HG03521 (cell line): ENCODE results near the gene G6PD.

Experiments used
- ATAC-seq: cut with Tn5 transposase; IDR thresholded peaks from one replicate; pipeline ENCODE4 v1.9.1; 2021; ENCODE audit warnings: mild to moderate bottlenecking, moderate library complexity; ENCODE audit not compliant: unreplicated experiment

G6PD gene

GRCh38 chrX:154488336-154489075 is 58.1 kb downstream of the G6PD start:
- no peak for ATAC-seq

DNA sequence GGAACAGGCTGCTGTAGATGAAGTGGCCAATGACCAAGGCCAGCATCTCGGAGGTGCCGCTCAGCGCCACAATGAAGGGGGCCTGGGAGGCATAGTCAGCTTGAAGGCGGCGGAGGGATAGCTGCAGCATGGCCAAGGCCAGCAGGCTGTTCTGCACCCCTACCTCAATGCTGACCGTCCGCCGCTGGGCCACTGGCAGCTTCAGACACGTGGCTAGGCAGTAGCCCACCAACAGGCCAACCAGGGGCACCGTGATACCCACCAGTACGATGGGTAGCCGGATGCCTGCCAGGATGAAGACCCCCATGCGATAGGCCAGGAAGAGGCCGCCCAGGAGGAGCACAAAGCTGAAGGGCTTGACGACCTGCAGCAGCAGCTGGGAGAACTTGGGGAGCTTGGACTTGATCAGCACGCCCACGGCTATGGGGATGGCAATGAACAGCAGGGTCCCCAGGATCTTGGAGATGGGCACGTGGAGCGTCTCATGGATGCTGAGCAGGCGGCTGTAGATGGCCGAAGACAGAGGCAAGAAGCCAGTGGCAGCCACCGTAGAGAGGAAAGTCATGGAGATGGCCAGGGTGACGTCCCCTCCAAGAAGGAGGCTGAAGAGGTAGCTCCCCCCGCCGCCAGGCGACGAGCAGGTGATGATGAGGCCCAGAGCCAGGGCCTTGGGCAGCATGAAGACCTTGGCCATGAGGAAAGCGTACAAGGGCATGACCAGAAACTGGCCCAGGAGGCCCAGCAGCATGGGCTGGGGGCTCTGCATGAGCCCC is 58.9 kb downstream of the G6PD start:
- no peak for ATAC-seq

GRCh38 chrX:154486396-154487207 is 60.0 kb downstream of the G6PD start, which contains the start of gene UBL4A:
TSS of gene UBL4A (minus strand) at chrX:154486615. CDS start at chrX:154486584, 31 bp downstream.
- peak; percentile 27 for ATAC-seq

DNA sequence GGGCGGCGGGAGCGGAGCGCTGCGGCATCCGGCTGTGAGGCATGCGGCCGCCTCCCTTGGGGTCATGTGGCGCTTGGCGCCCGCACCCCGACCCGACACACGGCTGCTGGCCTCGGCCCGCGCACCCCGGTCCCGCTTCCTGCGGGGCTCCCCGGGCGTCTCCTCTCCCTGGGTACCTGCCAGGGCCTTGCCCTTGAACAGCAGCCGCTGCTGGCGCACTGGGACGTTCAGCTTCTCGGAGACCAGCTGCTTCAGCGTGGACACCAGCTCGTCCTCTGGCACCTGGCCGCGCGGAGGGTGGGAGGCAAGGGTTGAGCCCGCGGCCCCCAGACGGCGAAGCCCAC is 60.6 kb downstream of the G6PD start:
- ATAC-seq, result no peak

- no peak for ATAC-seq
Observed at GRCh38 chrX:154485150-154486051, 61.2 kb downstream of the G6PD start.

DNA sequence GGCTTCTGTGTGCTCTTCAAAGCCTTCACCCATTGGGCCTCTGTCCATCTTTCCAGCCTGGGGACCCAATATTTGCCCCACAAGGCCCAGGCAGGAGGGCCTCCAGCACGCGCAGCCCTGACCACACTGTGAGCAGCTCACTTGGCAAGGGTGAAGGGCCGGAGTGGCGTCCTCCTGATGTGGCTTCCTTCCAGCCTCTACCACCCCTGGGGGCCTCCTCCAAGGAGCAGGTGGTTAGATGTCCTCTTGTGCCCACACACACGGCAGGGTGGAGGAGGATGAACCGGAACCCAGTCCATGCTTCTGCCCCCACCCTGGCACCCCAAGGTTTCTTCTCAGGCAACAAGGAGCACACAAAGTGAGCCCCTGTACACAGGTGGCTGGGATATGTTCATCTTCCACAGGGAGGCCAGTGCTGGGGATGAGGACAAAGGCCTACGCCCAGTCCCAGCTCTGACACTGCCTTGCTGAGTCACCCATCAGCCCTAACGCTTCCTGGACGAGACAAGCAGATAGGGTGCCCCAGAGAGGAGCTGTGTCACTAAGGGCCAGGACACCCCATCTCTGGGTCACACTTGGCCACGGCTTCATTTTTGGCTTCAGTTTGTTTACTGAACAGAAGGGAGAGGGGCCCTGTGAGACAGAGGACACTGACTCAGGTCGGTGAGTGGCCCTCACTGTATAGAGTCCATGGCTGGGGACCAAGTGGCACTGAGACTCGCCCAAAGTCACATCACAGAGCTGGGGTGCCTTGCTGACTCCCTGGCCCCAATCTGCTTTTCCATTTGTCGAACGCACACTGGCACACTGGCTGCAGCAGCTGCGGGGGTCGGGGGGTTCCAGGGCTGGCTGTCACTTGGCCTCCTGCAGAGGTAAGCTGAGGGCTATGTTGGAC is 62.1 kb downstream of the G6PD start:
- ATAC-seq, result no peak

GRCh38 chrX:154483325-154483724 is 63.3 kb downstream of the G6PD start:
- ATAC-seq, result no peak

DNA sequence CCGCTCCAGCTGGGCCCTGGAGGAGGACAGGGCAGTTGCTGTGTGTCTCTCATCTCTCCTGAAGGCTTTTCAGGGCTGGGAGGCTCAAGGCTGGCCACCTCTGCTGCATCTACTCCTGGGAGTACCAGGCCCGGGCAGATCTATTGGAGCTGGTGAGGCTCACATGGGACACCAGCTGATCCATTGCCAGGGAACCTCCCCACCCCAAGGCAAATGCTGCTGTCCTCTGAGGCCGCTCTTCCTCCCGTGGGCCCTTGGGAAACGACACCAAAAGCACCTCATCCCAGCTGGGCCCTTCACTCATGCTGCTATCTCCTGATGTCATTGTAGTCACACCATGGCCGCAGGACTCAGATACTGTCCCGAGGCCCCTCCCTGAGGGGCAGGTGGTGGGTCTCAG is 63.9 kb downstream of the G6PD start:
- no peak for ATAC-seq

DNA sequence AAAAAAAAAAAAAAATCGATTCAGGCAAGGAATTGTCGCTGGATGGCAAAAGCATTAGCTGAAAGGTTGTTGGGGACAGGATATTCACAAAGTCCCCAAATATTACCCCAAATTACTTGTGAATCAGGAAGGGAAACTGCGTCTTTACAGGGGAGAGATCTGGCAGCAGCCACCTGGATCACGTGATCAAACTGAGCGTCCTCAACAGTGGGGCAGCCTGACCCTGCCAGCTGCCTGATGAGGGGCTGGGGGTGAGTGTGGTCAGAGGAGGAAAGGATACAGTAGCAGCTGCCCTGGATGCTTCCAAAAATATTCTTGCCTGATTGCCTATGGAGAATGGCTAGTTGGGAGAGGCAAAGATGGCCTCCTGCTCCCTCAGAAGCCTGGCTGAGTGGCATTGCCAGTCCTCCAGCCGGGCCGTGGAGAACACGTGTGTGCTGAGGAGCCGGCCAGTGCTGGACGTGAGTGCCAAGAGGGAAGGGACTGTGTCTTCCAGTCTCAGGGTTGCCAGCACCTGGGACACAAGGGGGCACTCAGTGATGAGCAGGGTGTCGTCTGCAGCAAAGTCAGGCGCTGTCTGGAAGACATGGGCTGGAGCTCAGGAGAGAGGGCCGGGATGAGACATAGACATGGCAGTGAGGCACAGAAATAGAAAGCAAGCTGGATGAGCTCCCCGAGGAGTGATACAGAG is 64.6 kb downstream of the G6PD start:
- no peak for ATAC-seq
